HT1080 (cell line): ENCODE data around the gene DGKB. TPM values are rescaled to one million over a fixed set of nuclear protein-coding genes. Genes with fewer than 3 reads are reported as not detected.

ENCODE experiments used
- DNase-seq: peaks from one replicate; pipeline ENCODE4 v3.0.0-alpha.2; 2015; ENCODE audit warnings: low read depth
- total RNA-seq: library from RNA; depleted of rRNA; stranded (reverse); fragments of >200 nt; shearing (Covaris generic); gene quantifications from 2 replicates; pipeline ENCODE4 v1.2.3, GENCODE V29; 2014

The DGKB gene
- total RNA-seq, 1 experiment from 2014 or later, result not detected

GRCh38 chr7:14398526-14398925, 504.0 kb downstream of the DGKB start:
- DNase-seq, result no peak

DNA sequence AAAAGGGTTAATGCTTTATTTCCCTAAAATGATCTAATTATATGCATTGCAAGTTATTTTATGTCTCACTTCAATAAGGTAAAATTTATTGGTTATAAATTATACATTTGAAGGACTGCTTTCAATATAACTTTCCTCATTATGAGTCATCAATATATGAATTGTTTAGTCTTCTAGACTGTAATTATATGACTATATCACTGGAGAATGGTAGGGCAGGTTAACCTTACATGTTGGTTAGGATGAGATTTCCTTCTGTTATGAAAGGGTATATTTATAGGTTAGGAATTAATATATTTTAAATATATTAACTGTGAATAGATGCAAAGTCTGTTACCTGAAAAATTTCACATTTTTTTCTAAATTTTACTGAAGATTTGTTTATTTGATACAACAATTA, 506.7 kb downstream of the DGKB start:
- DNase-seq, result no peak

GRCh38 chr7:14394786-14395185, 507.8 kb downstream of the DGKB start:
- no peak for DNase-seq

DNA sequence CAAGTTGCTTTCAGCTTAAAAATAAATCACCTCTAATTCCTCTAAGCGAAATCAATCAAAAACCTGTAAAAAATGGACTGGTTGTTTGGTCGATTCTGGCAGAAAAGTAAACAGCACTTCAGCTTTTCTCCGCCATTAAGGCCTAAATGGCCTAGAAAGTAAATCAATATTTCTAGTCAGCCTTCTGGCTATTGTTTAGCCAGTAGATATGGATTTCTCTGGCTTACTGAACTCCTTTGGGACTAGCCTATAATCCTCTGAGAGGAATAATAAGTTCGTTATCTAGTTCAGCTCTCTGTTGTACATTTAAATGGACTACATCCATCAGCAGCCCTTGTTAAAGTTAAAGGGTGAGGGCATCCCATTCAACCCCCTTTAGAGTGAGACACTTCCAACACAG, 513.0 kb downstream of the DGKB start:
- DNase-seq, result no peak

DNA sequence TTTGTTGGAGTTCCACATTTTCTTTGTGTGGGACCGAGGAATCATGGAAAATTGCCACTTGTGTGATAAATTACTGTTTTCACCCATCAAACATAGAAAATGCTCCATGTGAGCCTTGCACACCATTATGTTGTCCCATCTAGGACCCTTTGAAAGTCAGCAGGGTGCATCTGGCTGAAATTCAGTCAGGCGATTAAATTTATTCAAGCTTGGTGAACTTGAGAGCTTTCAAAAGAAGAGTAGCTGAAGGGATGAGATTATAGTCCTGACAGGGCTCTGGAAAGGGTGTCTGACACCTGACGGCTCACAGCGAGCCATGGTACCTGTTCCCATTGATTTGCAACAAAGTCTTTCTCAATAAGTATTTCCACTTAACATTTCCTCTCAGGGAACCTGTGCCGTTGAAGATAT, 513.4 kb downstream of the DGKB start:
- no peak for DNase-seq

GRCh38 chr7:14385074-14385473, 517.5 kb downstream of the DGKB start:
- peak; percentile 18 for DNase-seq

DNA sequence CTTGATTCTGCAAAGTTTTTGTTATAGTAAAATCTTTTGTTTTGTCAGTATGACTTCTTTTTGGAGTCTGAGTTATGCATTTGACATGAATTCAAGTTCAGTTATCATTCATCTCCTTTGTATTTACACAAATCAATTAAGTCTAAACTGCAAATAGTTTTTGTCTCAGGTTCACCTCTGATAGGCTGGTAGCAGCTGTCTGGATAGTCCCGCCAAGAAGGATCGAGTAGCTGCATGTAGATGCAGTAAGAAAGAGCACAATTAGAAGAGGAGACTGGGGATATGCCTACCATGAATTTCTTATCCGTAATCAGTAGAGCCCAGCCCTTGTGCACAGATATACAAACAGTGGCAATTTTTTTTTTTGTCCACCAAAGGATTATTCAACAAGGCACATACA, 520.6 kb downstream of the DGKB start:
- no peak for DNase-seq

- DNase-seq, result peak; percentile 41
These were observed 521.2 kb downstream of the DGKB start for GRCh38 chr7:14381306-14381705.

- no peak for DNase-seq
These were observed 521.7 kb downstream of the DGKB start for GRCh38 chr7:14380881-14381280.

GRCh38 chr7:14377646-14378266, 524.8 kb downstream of the DGKB start:
- DNase-seq, result peak; percentile 9

- DNase-seq, result no peak
These were observed 525.8 kb downstream of the DGKB start for GRCh38 chr7:14376711-14377110.

- DNase-seq, result no peak
These were observed 526.6 kb downstream of the DGKB start for GRCh38 chr7:14375998-14376397.

GRCh38 chr7:14374336-14374735, 528.2 kb downstream of the DGKB start:
- DNase-seq, result no peak

GRCh38 chr7:14368285-14368684, 534.3 kb downstream of the DGKB start:
- DNase-seq, result no peak

GRCh38 chr7:14351167-14351566, 551.4 kb downstream of the DGKB start:
- DNase-seq, result no peak

DNA sequence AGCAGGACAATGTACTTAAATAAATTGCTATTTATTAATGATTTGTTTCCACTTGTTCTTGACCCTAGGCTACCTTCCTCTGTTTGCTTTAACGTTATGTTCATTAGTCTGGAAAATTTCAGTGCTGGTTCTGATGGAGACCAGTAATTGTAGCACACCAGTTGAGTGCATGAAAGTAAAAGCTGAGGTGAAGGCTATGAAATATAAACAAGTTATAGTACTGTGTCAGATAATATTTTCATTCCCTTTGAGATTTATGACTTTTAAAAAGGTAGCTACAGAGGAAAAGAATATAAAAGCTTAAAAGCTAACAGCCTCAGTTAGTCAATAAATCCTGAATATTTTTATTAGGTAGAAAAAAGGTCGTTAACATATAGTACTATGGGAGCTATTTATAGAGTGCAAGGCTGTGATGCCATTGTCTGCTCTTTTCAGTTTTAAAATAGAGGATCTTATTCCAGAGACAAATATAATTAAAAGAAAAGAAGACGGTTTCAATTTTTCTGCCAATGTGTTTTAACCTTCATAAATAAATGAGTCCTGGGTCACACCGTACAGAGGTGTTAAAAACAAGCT, 561.3 kb downstream of the DGKB start:
- DNase-seq, result no peak

DNA sequence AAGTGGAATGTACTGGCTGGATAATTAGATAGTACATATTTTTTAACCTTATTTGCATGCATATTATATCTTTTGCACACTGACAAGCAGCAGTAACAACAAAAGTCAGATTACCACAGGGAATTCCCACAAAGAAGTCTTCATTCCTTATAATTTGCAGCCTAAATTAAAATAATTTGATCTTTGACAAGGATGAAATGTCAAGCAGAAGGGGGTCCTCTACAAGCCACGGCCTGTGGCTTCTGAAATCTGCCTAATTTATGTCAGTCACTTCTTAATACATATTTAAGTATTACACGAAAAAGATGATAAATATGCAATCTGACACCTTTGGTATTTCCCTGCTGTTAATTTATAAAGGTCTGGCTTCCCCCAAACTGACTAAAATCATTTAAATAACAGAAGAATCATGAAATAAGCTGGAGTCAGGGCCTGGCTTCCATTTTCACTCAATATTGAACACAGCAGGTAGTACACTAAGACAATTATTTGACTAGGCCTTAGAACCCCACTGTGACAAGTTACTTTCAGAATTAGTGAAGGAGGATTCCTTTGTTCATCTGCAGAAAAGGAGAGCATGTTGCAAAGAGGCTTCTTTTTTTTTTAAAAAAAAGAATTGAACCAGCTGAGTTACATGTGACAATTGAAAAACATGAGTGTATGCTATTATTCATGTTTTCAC, 562.0 kb downstream of the DGKB start:
- DNase-seq, result no peak

DNA sequence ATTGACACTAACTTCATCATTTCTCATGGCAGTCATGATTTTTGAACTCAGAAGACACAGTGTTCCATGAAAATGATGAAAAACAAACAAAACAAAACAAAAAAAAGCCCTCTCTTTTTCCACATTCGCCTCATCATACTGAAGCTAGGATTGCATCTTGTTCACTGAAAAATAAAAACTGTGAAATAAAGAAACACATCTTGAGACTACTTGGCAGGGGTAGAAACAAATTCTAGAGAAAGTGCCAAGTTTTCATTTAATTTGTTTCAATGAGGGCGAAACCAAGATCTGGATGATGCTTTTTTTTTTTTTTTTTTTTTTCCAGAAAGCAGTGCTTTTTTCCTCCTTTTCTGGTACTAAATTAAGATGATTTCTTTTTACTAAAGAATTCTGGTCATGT, 562.7 kb downstream of the DGKB start:
- no peak for DNase-seq

GRCh38 chr7:14336256-14336655, 566.3 kb downstream of the DGKB start:
- DNase-seq, result no peak

- DNase-seq, result peak; percentile 24
These were observed 570.4 kb downstream of the DGKB start for GRCh38 chr7:14332155-14332554.

DNA sequence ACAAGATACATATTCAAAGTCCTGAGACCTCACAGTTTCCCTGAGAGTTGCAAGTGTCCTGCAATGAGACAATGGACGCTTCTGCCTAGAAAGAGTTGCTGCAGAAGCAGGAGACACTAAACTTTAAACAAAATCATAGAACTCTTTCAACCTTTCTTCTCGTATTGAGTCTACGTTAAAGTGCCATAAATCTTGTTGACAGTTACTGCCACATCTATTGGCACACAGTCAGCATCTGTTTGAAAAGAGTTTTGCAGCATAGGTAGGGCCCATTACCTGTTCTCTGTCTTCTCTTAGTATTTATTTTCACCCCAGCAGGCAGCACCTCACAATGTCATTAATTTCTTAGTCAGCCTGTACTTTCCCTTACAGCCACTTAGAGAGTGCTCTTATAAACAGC, 577.8 kb downstream of the DGKB start:
- DNase-seq, result no peak

GRCh38 chr7:14322724-14323123, 579.8 kb downstream of the DGKB start:
- DNase-seq, result no peak

GRCh38 chr7:14321947-14322346, 580.6 kb downstream of the DGKB start:
- DNase-seq, result no peak
